ENCODE results near the gene CNOT2. TPM values are rescaled to one million over a fixed set of nuclear protein-coding genes. Genes with fewer than 3 reads are reported as not detected.

The CNOT2 gene
- total RNA-seq, 4 donors from 2014 or later = 64.1 to 107 (median 71.6) TPM

DNA sequence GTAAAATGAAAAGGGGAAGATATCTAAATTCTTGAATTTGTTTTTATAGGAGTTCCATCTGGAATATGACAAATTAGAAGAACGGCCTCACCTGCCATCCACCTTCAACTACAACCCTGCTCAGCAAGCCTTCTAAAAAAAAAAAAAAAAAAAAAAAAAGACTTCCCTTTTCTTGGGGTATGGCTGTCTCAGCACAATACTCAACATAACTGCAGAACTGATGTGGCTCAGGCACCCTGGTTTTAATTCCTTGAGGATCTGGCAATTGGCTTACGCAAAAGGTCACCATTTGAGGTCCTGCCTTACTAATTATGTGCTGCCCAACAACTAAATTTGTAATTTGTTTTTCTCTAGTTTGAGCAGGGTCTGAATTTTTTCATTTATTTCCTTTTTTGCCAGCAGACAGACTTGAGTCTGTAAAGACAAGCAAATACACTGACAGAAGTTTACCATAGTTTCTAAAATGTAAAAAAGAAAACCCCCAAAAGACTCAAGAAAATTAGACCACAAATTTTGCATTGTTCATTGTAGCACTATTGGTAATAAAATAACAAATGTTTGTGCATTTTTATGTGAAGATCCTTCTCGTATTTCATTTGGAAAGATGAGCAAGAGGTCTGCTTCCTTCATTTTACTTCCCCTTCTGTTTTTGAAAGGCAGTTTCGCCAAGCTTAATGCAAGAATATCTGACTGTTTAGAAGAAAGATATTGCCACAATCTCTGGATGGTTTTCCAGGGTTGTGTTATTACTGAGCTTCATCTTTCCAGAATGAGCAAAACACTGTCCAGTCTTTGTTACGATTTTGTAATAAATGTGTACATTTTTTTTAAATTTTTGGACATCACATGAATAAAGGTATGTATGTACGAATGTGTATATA, 110.8 kb downstream of the CNOT2 start:
- Histone ChIP-seq H3K9me3 (no peaks in the 10 kb centered on the region), H3K36me3 (peaks cover 0 to 23% of the 10 kb centered on the region in 2 donors), H3K4me1 (no peaks in the 10 kb centered on the region), H3K27me3 (no peaks in the 10 kb centered on the region), H3K27ac (no peak overlapping the region), H3K4me3 (no peak overlapping the region)
- in situ Hi-C loops (cut with MboI; ENCODE audit: low sequenced_read_pairs in 4 of 4) (loop anchor here in 1 of 4 donors (10.0 kb wide), 1 partner anchor 99 kb away; no protein-coding TSS in a partner anchor), intact Hi-C loops (cut with DNase I; ENCODE audit: low total_unique reads) (no loop called here)
- TF ChIP-seq CTCF (IDR thresholded peaks at IDR 0.05 in 4 of 5, conservative IDR thresholded peaks at IDR 0.05 in 1 of 5) = no peak
- TF ChIP-seq POLR2A (IDR thresholded peaks at IDR 0.05) = no peak
- ATAC-seq (no peak), DNase-seq (no peak)

DNA sequence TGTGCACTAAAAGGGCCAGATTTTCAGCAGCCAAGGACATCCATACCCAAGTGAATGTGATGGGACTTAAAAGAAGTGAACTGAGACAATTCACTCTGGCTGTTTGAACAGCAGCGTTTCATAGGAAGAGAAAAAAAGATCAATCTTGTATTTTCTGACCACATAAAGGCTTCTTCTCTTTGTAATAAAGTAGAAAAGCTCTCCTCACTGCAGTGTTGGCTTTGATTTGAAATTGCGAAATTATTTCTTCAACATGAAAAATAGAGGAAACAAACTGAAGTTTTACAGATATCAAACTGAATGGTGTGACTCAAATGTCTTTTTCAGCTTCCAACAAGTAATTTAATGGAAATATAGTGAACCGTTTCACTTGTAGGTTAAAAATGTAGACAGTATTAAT, 111.6 kb downstream of the CNOT2 start:
- Histone ChIP-seq H3K27me3 (no peaks in the 10 kb centered on the region), H3K36me3 (peaks cover 0 to 23% of the 10 kb centered on the region in 2 donors), H3K4me1 (no peaks in the 10 kb centered on the region), H3K27ac (no peak overlapping the region), H3K4me3 (no peak overlapping the region), H3K9me3 (no peaks in the 10 kb centered on the region)
- in situ Hi-C loops (cut with MboI; ENCODE audit: low sequenced_read_pairs in 4 of 4) (loop anchor here in 1 of 4 donors (10.0 kb wide), 1 partner anchor 100 kb away; no protein-coding TSS in a partner anchor), intact Hi-C loops (cut with DNase I; ENCODE audit: low total_unique reads) (loop anchor here (5.0 kb wide), 1 partner anchor 37 kb away; no protein-coding TSS in a partner anchor)
- TF ChIP-seq CTCF (IDR thresholded peaks at IDR 0.05 in 4 of 5, conservative IDR thresholded peaks at IDR 0.05 in 1 of 5) (no peak), POLR2A (IDR thresholded peaks at IDR 0.05) (no peak)
- DNase-seq = no peak
- ATAC-seq = no peak

- no peaks in the 10 kb centered on the region for H3K9me3 ChIP-seq
- no peak for ATAC-seq
- DNase-seq = no peak
- TF ChIP-seq CTCF (IDR thresholded peaks at IDR 0.05 in 4 of 5, conservative IDR thresholded peaks at IDR 0.05 in 1 of 5) (no peak), POLR2A (IDR thresholded peaks at IDR 0.05) (no peak)
- H3K27me3 ChIP-seq = no peaks in the 10 kb centered on the region
- in situ Hi-C loops (cut with MboI; ENCODE audit: low sequenced_read_pairs in 4 of 4) (loop anchor here in 1 of 4 donors (10.0 kb wide), 1 partner anchor 101 kb away; no protein-coding TSS in a partner anchor), intact Hi-C loops (cut with DNase I; ENCODE audit: low total_unique reads) (loop anchor here (5.0 kb wide), 1 partner anchor 39 kb away; no protein-coding TSS in a partner anchor)
- H3K4me3 ChIP-seq = no peak overlapping the region
- peaks cover 0 to 23% of the 10 kb centered on the region in 2 donors for H3K36me3 ChIP-seq
- no peak overlapping the region for H3K27ac ChIP-seq
- H3K4me1 ChIP-seq = no peaks in the 10 kb centered on the region
Measured at GRCh38 chr12:70355972-70356371, 112.7 kb downstream of the CNOT2 start.

GRCh38 chr12:70359458-70360197, 116.4 kb downstream of the CNOT2 start:
- Histone ChIP-seq H3K4me3 (no peak overlapping the region), H3K27ac (no peak overlapping the region), H3K4me1 (no peaks in the 10 kb centered on the region), H3K36me3 (peaks cover 0 to 6% of the 10 kb centered on the region in 2 donors), H3K27me3 (peaks cover 10 to 13% (median 11%) of the 10 kb centered on the region in 3 donors), H3K9me3 (no peaks in the 10 kb centered on the region)
- intact Hi-C loops (cut with DNase I; ENCODE audit: low total_unique reads) (loop anchor here (5.0 kb wide), 1 partner anchor 42 kb away; no protein-coding TSS in a partner anchor), in situ Hi-C loops (cut with MboI; ENCODE audit: low sequenced_read_pairs in 4 of 4) (loop anchor here in 1 of 4 donors (10.0 kb wide), 1 partner anchor 105 kb away; no protein-coding TSS in a partner anchor)
- no peak for DNase-seq
- no peak for ATAC-seq
- TF ChIP-seq POLR2A (IDR thresholded peaks at IDR 0.05) = no peak
- no peak for TF ChIP-seq CTCF (IDR thresholded peaks at IDR 0.05 in 4 of 5, conservative IDR thresholded peaks at IDR 0.05 in 1 of 5)

All from gastrocnemius medialis (tissue), 4 donors.